H1 (cell line): ENCODE results near the gene SNX2. TPM values are rescaled to one million over a fixed set of nuclear protein-coding genes. Genes with fewer than 3 reads are reported as not detected.

Experiments used
- BRCA1 ChIP-seq: IDR thresholded peaks from 2 replicates; pipeline ENCODE4 v1.6.1; 2012; ENCODE audit warnings: low read depth, low read length, improper control_type of control experiment
- GABPA ChIP-seq: IDR thresholded peaks from 2 replicates; pipeline ENCODE4 v1.6.1; 2011; ENCODE audit warnings: mild to moderate bottlenecking, low read length, moderate library complexity, borderline replicate concordance; ENCODE audit not compliant: insufficient read depth
- HDAC2 ChIP-seq, 2 experiments: fragments of 300-600 bp in 1 of 2; sonication (generic) in 1 of 2; IDR thresholded peaks; 2 replicates each; pipeline ENCODE4 v1.6.1; 2011 to 2012; ENCODE audit warnings: low read depth in 2 of 2, low read length in 2 of 2, mild to moderate bottlenecking in 2 of 2, moderate library complexity in 2 of 2, borderline replicate concordance in 1 of 2, inconsistent platforms in 1 of 2
- JUN ChIP-seq: IDR thresholded peaks from 2 replicates; pipeline ENCODE4 v1.6.1; 2011; ENCODE audit warnings: low read depth, mild to moderate bottlenecking, improper control_type of control experiment, low read length
- SIN3A ChIP-seq, 2 experiments: IDR thresholded peaks in 1 of 2; conservative IDR thresholded peaks in 1 of 2; 2 replicates each; pipeline ENCODE4 v1.6.1; 2011 to 2012; ENCODE audit warnings: low read length in 2 of 2, improper control_type of control experiment in 1 of 2, low read depth in 1 of 2, mild to moderate bottlenecking in 1 of 2
- SP2 ChIP-seq: IDR thresholded peaks from 2 replicates; pipeline ENCODE4 v1.6.1; 2012; ENCODE audit warnings: mild to moderate bottlenecking, low read length, inconsistent platforms
- YY1 ChIP-seq: IDR thresholded peaks from 2 replicates; pipeline ENCODE4 v1.6.1; 2011; ENCODE audit warnings: low read depth, mild to moderate bottlenecking, low read length
- polyA plus RNA-seq, 7 experiments: library from polyadenylated mRNA; depleted of rRNA in 3 of 7; stranded (reverse) in 5 of 7; unstranded in 2 of 7; fragments of >200 nt in 5 of 7; fragments of 200-250 nt in 2 of 7; gene quantifications; 1 replicate in 5 of 7; 2 replicates in 1 of 7; 4 replicates in 1 of 7; pipeline versions ENCODE4 v1.2.1 to v1.2.3, GENCODE V29; 2011 to 2013; ENCODE audit warnings: missing spikeins in 2 of 7, mixed read lengths in 2 of 7
- total RNA-seq: library from RNA; stranded (reverse); fragmentation: NEBNext Ultra II Directional; extraction: Animal tissue kit (Norgen Biotek cat#: 25700); gene quantifications from 2 replicates; pipeline ENCODE4 v1.2.1, GENCODE V29; 2021

SNX2 gene
- total and polyA plus RNA-seq, 2 of the 8 experiments (the other 6 are each of a cell fraction or from before 2014, with no cell fraction given) = 51.0 to 61.2 TPM

- no peak for TF ChIP-seq HDAC2 (IDR thresholded peaks at IDR 0.05; ENCODE audit: borderline replicate concordance in 1 of 2, low read depth in 2 of 2, low read length in 2 of 2)
- no peak for TF ChIP-seq SIN3A (conservative IDR thresholded peaks at IDR 0.05 in 1 of 2, IDR thresholded peaks at IDR 0.05 in 1 of 2; ENCODE audit: low read depth in 1 of 2, low read length in 2 of 2)
- no peak for TF ChIP-seq BRCA1
- no peak for TF ChIP-seq JUN
- no peak for TF ChIP-seq SP2
- TF ChIP-seq GABPA = no peak
- TF ChIP-seq YY1 = no peak
Observed at GRCh38 chr5:122839731-122840130, 64.9 kb downstream of the SNX2 start (continued).
